ENCODE results near the gene CXCL8.
"Not testable (repeated sequence)": the region's sequence is repeated elsewhere in the genome, so short reads cannot be mapped to it uniquely, and the experiment has no call there.

DNA sequence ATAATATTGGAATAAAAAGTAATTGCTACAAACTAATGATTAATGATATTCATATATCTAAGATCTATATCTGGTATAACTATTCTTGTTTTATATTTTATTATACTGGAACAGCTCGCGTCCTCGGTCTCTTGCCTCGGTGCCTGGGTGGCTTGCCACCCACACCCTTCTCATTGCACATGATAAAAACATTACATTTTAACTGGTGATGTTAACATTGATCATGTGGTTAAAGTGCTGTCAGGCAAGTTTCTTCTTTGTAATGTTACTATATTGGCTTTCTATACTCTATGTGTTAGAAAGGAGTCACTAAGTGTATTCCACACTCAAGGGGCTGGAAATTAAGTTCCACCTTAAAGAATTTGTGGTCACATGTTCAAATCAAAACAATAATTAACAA lies 34.0 kb downstream of the CXCL8 start:
- not testable (repeated sequence) for TF ChIP-seq CEBPB (IDR thresholded peaks at IDR 0.05); JUNB (IDR thresholded peaks at IDR 0.05); JUN (IDR thresholded peaks at IDR 0.05); HOXA7 (CRISPR knock-in tag; IDR thresholded peaks at IDR 0.05); ATOH8 (CRISPR knock-in tag; IDR thresholded peaks at IDR 0.05; ENCODE audit: low read depth); MAFK (IDR thresholded peaks at IDR 0.05; ENCODE audit: partially characterized antibody); CTCF (IDR thresholded peaks at IDR 0.05); POLR2A (IDR thresholded peaks at IDR 0.05; ENCODE audit: low read length); POLR2AphosphoS2 (conservative IDR thresholded peaks at IDR 0.05; ENCODE audit: low read length); RFX5 (IDR thresholded peaks at IDR 0.05); KDM1A (IDR thresholded peaks at IDR 0.05; ENCODE audit: low read depth); EP300 (IDR thresholded peaks at IDR 0.05); ESRRA (IDR thresholded peaks at IDR 0.05; ENCODE audit: borderline replicate concordance, low read length)
- TF ChIP-seq, protein P1, sequence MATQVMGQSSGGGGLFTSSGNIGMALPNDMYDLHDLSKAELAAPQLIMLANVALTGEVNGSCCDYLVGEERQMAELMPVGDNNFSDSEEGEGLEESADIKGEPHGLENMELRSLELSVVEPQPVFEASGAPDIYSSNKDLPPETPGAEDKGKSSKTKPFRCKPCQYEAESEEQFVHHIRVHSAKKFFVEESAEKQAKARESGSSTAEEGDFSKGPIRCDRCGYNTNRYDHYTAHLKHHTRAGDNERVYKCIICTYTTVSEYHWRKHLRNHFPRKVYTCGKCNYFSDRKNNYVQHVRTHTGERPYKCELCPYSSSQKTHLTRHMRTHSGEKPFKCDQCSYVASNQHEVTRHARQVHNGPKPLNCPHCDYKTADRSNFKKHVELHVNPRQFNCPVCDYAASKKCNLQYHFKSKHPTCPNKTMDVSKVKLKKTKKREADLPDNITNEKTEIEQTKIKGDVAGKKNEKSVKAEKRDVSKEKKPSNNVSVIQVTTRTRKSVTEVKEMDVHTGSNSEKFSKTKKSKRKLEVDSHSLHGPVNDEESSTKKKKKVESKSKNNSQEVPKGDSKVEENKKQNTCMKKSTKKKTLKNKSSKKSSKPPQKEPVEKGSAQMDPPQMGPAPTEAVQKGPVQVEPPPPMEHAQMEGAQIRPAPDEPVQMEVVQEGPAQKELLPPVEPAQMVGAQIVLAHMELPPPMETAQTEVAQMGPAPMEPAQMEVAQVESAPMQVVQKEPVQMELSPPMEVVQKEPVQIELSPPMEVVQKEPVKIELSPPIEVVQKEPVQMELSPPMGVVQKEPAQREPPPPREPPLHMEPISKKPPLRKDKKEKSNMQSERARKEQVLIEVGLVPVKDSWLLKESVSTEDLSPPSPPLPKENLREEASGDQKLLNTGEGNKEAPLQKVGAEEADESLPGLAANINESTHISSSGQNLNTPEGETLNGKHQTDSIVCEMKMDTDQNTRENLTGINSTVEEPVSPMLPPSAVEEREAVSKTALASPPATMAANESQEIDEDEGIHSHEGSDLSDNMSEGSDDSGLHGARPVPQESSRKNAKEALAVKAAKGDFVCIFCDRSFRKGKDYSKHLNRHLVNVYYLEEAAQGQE (IDR thresholded peaks at IDR 0.05), result not testable (repeated sequence)

Data from A549 (cell line).